Thyroid gland (tissue), 4 donors: ENCODE measurements around the gene CREB3.

Experiments used
- POLR2A ChIP-seq, 2 donors: fragments of 450-650 bp; IDR thresholded peaks; one replicate each; pipeline ENCODE4 v1.6.1; 2017; ENCODE audit warnings: antibody characterized with exemption in 2 of 2, mild to moderate bottlenecking in 2 of 2, moderate library complexity in 1 of 2
- TF ChIP-seq, protein P1 (sequence below), 6 experiments: fragments of 200-600 bp in 3 of 6; fragments of 450-650 bp in 3 of 6; sonication (generic) in 3 of 6; IDR thresholded peaks; one replicate each; pipeline ENCODE4 v1.5.1; 2016 to 2019; ENCODE audit warnings: antibody characterized with exemption in 6 of 6, mild to moderate bottlenecking in 2 of 6, inconsistent platforms in 1 of 6, moderate library complexity in 1 of 6

- TF ChIP-seq, protein P1, sequence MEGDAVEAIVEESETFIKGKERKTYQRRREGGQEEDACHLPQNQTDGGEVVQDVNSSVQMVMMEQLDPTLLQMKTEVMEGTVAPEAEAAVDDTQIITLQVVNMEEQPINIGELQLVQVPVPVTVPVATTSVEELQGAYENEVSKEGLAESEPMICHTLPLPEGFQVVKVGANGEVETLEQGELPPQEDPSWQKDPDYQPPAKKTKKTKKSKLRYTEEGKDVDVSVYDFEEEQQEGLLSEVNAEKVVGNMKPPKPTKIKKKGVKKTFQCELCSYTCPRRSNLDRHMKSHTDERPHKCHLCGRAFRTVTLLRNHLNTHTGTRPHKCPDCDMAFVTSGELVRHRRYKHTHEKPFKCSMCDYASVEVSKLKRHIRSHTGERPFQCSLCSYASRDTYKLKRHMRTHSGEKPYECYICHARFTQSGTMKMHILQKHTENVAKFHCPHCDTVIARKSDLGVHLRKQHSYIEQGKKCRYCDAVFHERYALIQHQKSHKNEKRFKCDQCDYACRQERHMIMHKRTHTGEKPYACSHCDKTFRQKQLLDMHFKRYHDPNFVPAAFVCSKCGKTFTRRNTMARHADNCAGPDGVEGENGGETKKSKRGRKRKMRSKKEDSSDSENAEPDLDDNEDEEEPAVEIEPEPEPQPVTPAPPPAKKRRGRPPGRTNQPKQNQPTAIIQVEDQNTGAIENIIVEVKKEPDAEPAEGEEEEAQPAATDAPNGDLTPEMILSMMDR (IDR thresholded peaks at IDR 0.05), result no peak
- no peak for TF ChIP-seq POLR2A (IDR thresholded peaks at IDR 0.05)
Observed at GRCh38 chr9:35687306-35687705, 45.2 kb upstream of the CREB3 start.
